NCI-H2227 treated with DMSO at 0.1 percent for 48 hours (cell line): Measurements from ENCODE around the gene PDCD2L.
"Not testable (repeated sequence)": the region's sequence is repeated elsewhere in the genome, so short reads cannot be mapped to it uniquely, and the experiment has no call there.

Experiments
- DNase-seq: peaks from one replicate; lab custom pipeline; 2025; lab: John Stamatoyannopoulos, UW

Gene PDCD2L

GRCh38 chr19:34469026-34469425 lies 64.8 kb downstream of the PDCD2L start:
- DNase-seq = not testable (repeated sequence)

GRCh38 chr19:34471906-34472700 lies 67.9 kb downstream of the PDCD2L start:
- DNase-seq = no peak

- DNase-seq = no peak
Observed at GRCh38 chr19:34474233-34474989, 70.2 kb downstream of the PDCD2L start.

GRCh38 chr19:34475026-34475974 lies 71.1 kb downstream of the PDCD2L start:
- DNase-seq = no peak
